Measurements from ENCODE around the gene PBX4.

- no peak for TF ChIP-seq EZH2 (IDR thresholded peaks at IDR 0.05; ENCODE audit: borderline replicate concordance, low read length)
- no peak for TF ChIP-seq CTCF (IDR thresholded peaks at IDR 0.05; ENCODE audit: low read length)
Observed at GRCh38 chr19:19662871-19663255, 44.4 kb upstream of the PBX4 start.

Data from OCI-LY1 (cell line).